Central memory CD8-positive, alpha-beta T cell (primary cell): Measurements from ENCODE around the gene PELO.
"Not testable (repeated sequence)": the region's sequence is repeated elsewhere in the genome, so short reads cannot be mapped to it uniquely, and the experiment has no call there.

Source experiments
- ATAC-seq: fragments of 150-1000 bp; cut with Tn5 transposase; replicated peaks from 2 replicates; pipeline ENCODE4 v1.10.0; 2022; ENCODE audit warnings: mild to moderate bottlenecking, moderate FRiP score, moderate number of reproducible peaks; ENCODE audit not compliant: poor library complexity, severe bottlenecking; ENCODE audit errors: extremely low read depth
- DNase-seq, 2 donors: peaks; one replicate each; pipeline ENCODE4 v3.0.0; 2021; ENCODE audit warnings: low spot score in 2 of 2
- H3K27ac Mint-ChIP-seq: one replicate; pipeline ENCODE4 v1.8.0; 2022; ENCODE audit warnings: low read depth, mild to moderate bottlenecking, moderate library complexity, mixed read lengths
- H3K27me3 Mint-ChIP-seq: one replicate; pipeline ENCODE4 v1.8.0; 2022; ENCODE audit warnings: mixed read lengths
- H3K36me3 Mint-ChIP-seq: one replicate; pipeline ENCODE4 v1.8.0; 2022; ENCODE audit warnings: mild to moderate bottlenecking, moderate library complexity, mixed read lengths; ENCODE audit not compliant: insufficient read depth
- H3K4me1 Mint-ChIP-seq: one replicate; pipeline ENCODE4 v1.8.0; 2022; ENCODE audit warnings: mixed read lengths
- H3K4me3 Mint-ChIP-seq: one replicate; pipeline ENCODE4 v1.8.0; 2022; ENCODE audit warnings: mild to moderate bottlenecking, moderate library complexity, mixed read lengths
- H3K9me3 Mint-ChIP-seq: one replicate; pipeline ENCODE4 v1.8.0; 2022; ENCODE audit warnings: mixed read lengths

PELO gene

DNA sequence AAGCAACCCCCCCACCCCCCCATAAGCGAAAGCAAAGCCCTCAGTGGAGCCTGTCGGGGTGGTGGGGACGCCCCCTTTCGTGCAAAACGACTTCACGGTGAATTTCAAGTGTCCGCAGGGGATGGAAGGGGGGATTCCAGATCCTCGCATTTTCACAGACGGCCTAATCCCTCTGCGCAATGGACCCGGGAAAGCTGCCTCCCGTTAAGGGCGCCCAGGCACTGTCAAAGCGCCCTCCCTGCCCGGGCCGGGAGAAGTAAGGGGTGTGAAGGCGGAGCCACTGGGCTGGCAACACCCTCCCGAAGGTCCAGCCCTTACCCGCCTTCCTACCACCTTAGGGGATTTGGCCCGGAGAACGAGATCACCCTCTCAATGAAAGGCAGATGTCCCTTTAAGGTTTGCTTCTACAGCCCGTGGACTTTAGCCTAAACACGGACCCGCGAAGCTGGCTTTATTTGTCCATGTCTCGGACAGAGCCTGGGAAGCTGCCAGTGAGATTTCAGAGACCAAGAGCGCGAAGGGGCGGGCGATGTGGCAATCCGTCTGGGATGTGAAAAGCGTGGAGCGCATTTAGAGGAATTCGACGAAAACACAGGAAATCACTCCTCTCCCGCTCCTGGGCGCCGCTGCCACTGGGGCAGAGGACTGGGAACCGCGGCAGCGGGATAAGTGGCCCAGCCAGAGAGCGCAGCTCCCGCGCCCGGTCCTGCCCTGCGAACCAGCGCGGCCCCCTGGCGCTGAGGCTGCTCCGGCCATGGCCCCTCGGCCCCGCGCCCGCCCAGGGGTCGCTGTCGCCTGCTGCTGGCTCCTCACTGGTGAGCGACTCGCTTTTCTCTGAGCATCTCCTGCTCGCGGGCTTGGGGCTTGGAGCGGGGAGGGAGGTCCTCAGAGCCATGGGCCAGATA is at the start of gene PELO, which contains the start of gene ITGA1:
Gene PELO (plus strand): TSS at position 317 of the 905 bp plus-strand sequence. CDS start 12,479 bp downstream, outside the sequence.
Gene ITGA1 (plus strand): TSS at position 317 of the 905 bp plus-strand sequence. CDS start 438 bp downstream, at position 755.
- H3K36me3 Mint-ChIP-seq, result no peaks in the 10 kb centered on the region
- peak within 1 kb of the TSS; percentile 82 for H3K27ac Mint-ChIP-seq
- peaks cover 12% of the 10 kb centered on the region for H3K27me3 Mint-ChIP-seq
- DNase-seq (peak in 1 of 2 donors; percentile 13), ATAC-seq (peak; percentile 72)
- no peaks in the 10 kb centered on the region for H3K9me3 Mint-ChIP-seq
- H3K4me3 Mint-ChIP-seq, result peak within 1 kb of the TSS; percentile 91
- H3K4me1 Mint-ChIP-seq, result peaks cover 34% of the 10 kb centered on the region

- H3K27me3 Mint-ChIP-seq, result no peaks in the 10 kb centered on the region
- DNase-seq (no peak), ATAC-seq (no peak)
- no peaks in the 10 kb centered on the region for H3K36me3 Mint-ChIP-seq
- H3K9me3 Mint-ChIP-seq, result no peaks in the 10 kb centered on the region
- H3K4me1 Mint-ChIP-seq, result peaks cover 14% of the 10 kb centered on the region
- peak overlapping the region; percentile 5 for H3K27ac Mint-ChIP-seq
- H3K4me3 Mint-ChIP-seq, result no peak overlapping the region
Observed at GRCh38 chr5:52738095-52738506, 49.6 kb upstream of the PELO start.

- Mint-ChIP-seq H3K9me3 (no peaks in the 10 kb centered on the region), H3K27ac (no peak overlapping the region), H3K4me3 (no peak overlapping the region), H3K27me3 (no peaks in the 10 kb centered on the region), H3K4me1 (peaks cover 30% of the 10 kb centered on the region), H3K36me3 (no peaks in the 10 kb centered on the region)
- ATAC-seq (no peak), DNase-seq (no peak)
Observed at GRCh38 chr5:52740007-52740406, 47.7 kb upstream of the PELO start.

DNA sequence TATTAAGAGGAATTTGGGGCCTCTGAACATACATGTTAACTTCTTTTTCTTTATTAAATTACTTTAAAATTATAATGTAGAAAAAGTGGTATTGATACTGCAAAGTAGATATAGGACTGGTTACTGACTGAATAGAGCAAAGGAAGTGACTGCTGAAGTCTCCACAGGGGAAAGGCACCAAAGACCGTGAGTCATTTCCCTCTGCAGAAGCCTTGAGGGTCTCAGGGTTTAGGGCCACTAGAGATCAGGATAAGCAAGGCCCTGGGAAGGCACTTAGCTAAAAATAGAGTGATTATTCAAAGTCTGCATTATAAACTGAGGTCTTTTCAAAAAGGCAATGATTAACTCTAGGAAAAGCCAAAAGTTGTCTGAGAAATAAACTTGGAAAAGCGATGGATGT is 44.7 kb upstream of the PELO start:
- Mint-ChIP-seq H3K27ac (peak overlapping the region; percentile 77), H3K27me3 (no peaks in the 10 kb centered on the region), H3K4me1 (peaks cover 39% of the 10 kb centered on the region), H3K36me3 (peaks cover 3% of the 10 kb centered on the region), H3K9me3 (no peaks in the 10 kb centered on the region), H3K4me3 (no peak overlapping the region)
- DNase-seq, result no peak
- no peak for ATAC-seq

DNA sequence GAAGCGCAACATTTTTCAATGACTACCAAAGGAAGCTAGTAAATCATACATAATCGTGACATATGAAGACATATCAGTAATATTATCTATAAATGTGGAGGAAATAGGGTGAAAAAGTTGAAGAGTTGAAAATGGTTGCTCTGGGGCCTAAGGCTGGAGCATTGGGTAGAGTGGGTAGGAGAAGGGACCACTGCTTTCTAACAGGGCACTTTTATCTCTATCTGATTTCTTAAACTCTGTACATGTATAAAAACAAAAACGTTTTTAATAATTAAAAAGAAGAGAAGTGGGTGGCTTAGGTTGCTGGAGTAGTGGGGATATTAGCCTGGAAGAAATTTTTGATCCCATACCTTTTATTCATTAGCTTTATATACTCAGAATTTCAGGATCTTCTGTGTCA is 44.2 kb upstream of the PELO start:
- peak overlapping the region; percentile 77 for H3K27ac Mint-ChIP-seq
- peaks cover 3% of the 10 kb centered on the region for H3K36me3 Mint-ChIP-seq
- peak overlapping the region; percentile 3 for H3K4me3 Mint-ChIP-seq

GRCh38 chr5:52743970-52744369 is 43.7 kb upstream of the PELO start:
- H3K27me3 Mint-ChIP-seq, result no peaks in the 10 kb centered on the region
- peak; percentile 97 for ATAC-seq
- peak in 1 of 2 donors; percentile 43 for DNase-seq
- H3K4me3 Mint-ChIP-seq, result peak overlapping the region; percentile 3
- peaks cover 3% of the 10 kb centered on the region for H3K36me3 Mint-ChIP-seq
- peaks cover 40% of the 10 kb centered on the region for H3K4me1 Mint-ChIP-seq
- peak overlapping the region; percentile 77 for H3K27ac Mint-ChIP-seq
- H3K9me3 Mint-ChIP-seq, result no peaks in the 10 kb centered on the region

More for the DNA sequence above, 44.2 kb upstream of the PELO start:
- DNase-seq (no peak), ATAC-seq (peak; percentile 2)
- Mint-ChIP-seq H3K27me3 (no peaks in the 10 kb centered on the region), H3K9me3 (no peaks in the 10 kb centered on the region), H3K4me1 (peaks cover 36% of the 10 kb centered on the region)

GRCh38 chr5:52744867-52745458 is 42.8 kb upstream of the PELO start:
- peaks cover 45% of the 10 kb centered on the region for H3K4me1 Mint-ChIP-seq
- not testable (repeated sequence) for H3K9me3 Mint-ChIP-seq, H3K4me3 Mint-ChIP-seq, ATAC-seq, H3K27me3 Mint-ChIP-seq, H3K36me3 Mint-ChIP-seq, DNase-seq
- peak overlapping the region; percentile 77 for H3K27ac Mint-ChIP-seq

GRCh38 chr5:52746539-52746938 is 41.2 kb upstream of the PELO start:
- Mint-ChIP-seq H3K9me3 (no peaks in the 10 kb centered on the region), H3K36me3 (peaks cover 3% of the 10 kb centered on the region), H3K4me1 (peaks cover 45% of the 10 kb centered on the region), H3K27ac (no peak overlapping the region), H3K27me3 (no peaks in the 10 kb centered on the region), H3K4me3 (no peak overlapping the region)
- no peak for ATAC-seq
- DNase-seq, result no peak

- Mint-ChIP-seq H3K4me1 (peaks cover 32% of the 10 kb centered on the region), H3K27ac (peak overlapping the region; percentile 24), H3K36me3 (peaks cover 3% of the 10 kb centered on the region), H3K27me3 (no peaks in the 10 kb centered on the region), H3K4me3 (no peak overlapping the region), H3K9me3 (no peaks in the 10 kb centered on the region)
- ATAC-seq, result peak; percentile 30
- no peak for DNase-seq
Observed at GRCh38 chr5:52748590-52748989, 39.1 kb upstream of the PELO start.

GRCh38 chr5:52749666-52750065 is 38.0 kb upstream of the PELO start:
- no peak overlapping the region for H3K27ac Mint-ChIP-seq
- no peak for ATAC-seq

GRCh38 chr5:52751137-52751536 is 36.6 kb upstream of the PELO start:
- no peak overlapping the region for H3K4me3 Mint-ChIP-seq
- H3K9me3 Mint-ChIP-seq, result no peaks in the 10 kb centered on the region
- DNase-seq (no peak), ATAC-seq (no peak)
- no peaks in the 10 kb centered on the region for H3K27me3 Mint-ChIP-seq
- peaks cover 12% of the 10 kb centered on the region for H3K4me1 Mint-ChIP-seq
- no peak overlapping the region for H3K27ac Mint-ChIP-seq
- no peaks in the 10 kb centered on the region for H3K36me3 Mint-ChIP-seq

More at GRCh38 chr5:52749666-52750065, 38.0 kb upstream of the PELO start:
- H3K27me3 Mint-ChIP-seq, result no peaks in the 10 kb centered on the region
- peaks cover 24% of the 10 kb centered on the region for H3K4me1 Mint-ChIP-seq
- H3K4me3 Mint-ChIP-seq, result no peak overlapping the region
- no peaks in the 10 kb centered on the region for H3K9me3 Mint-ChIP-seq
- no peak for DNase-seq
- peaks cover 3% of the 10 kb centered on the region for H3K36me3 Mint-ChIP-seq

DNA sequence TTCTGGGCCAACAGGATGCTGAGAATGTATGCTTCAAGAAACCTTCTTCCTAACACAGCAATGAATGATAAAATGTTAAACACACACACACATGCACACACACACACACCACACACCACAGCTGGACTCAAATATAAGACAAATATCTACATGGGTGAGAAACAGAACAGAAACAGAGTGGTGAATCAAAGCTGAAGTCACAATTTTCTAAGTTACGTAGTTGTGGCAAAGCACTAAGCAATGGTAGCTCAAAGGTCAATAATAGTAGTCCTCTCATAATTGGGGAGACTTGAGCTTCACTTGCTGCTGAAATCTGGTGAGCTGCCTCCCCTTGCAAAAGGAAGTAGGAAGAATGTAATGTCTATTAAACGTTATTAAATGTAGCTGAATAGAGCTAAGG is 33.7 kb upstream of the PELO start:
- Mint-ChIP-seq H3K9me3 (no peaks in the 10 kb centered on the region), H3K4me3 (no peak overlapping the region), H3K27me3 (no peaks in the 10 kb centered on the region), H3K27ac (no peak overlapping the region), H3K4me1 (peaks cover 4% of the 10 kb centered on the region), H3K36me3 (no peaks in the 10 kb centered on the region)
- ATAC-seq (no peak), DNase-seq (no peak)

- Mint-ChIP-seq H3K36me3 (no peaks in the 10 kb centered on the region), H3K9me3 (no peaks in the 10 kb centered on the region), H3K4me3 (no peak overlapping the region), H3K27ac (no peak overlapping the region), H3K4me1 (no peaks in the 10 kb centered on the region), H3K27me3 (no peaks in the 10 kb centered on the region)
- no peak for DNase-seq
- ATAC-seq, result no peak
Observed at GRCh38 chr5:52757527-52757926, 30.2 kb upstream of the PELO start.
